Right lobe of liver (tissue), 6 donors: ENCODE measurements around the gene SLC6A16. TPM values are rescaled to one million over a fixed set of nuclear protein-coding genes. Genes with fewer than 3 reads are reported as not detected.
"Not testable (repeated sequence)": the region's sequence is repeated elsewhere in the genome, so short reads cannot be mapped to it uniquely, and the experiment has no call there.

Experiments used
- ATAC-seq, 4 donors: fragments of 200-7000 bp; cut with Tn5 transposase; one replicate each; pipeline ENCODE4 v1.9.1; 2020; ENCODE audit warnings: mild to moderate bottlenecking in 4 of 4, moderate library complexity in 4 of 4
- DNase-seq, 3 donors: peaks; one replicate each; pipeline ENCODE4 v3.0.0-alpha.2; 2020
- H3K27ac ChIP-seq, 3 donors: fragments of 200-600 bp; one replicate each; pipeline ENCODE4 v1.8.0; 2022
- H3K27me3 ChIP-seq, 2 donors: fragments of 200-600 bp; one replicate each; pipeline ENCODE4 v1.8.0; 2022
- H3K36me3 ChIP-seq, 4 donors: fragments of 200-600 bp; sonication (generic) in 1 of 4; one replicate each; pipeline versions ENCODE4 v1.5.1 to v1.8.0; 2017 to 2022; ENCODE audit warnings: control low read depth in 1 of 4
- H3K4me1 ChIP-seq, 4 donors: fragments of 200-600 bp; sonication (generic) in 1 of 4; one replicate each; pipeline versions ENCODE4 v1.5.1 to v1.8.0; 2017 to 2022; ENCODE audit warnings: control low read depth in 1 of 4
- H3K4me3 ChIP-seq, 3 donors: fragments of 200-600 bp; one replicate each; pipeline ENCODE4 v1.8.0; 2022
- H3K9me3 ChIP-seq, 4 donors: fragments of 200-600 bp; sonication (generic) in 1 of 4; one replicate each; pipeline versions ENCODE4 v1.5.1 to v1.8.0; 2017 to 2022; ENCODE audit warnings: control low read depth in 1 of 4
- CTCF ChIP-seq, 4 donors: fragments of 200-600 bp in 3 of 4; fragments of 450-650 bp in 1 of 4; IDR thresholded peaks; one replicate each; pipeline versions ENCODE4 v1.5.1 to v1.8.0; 2016 to 2022; ENCODE audit warnings: antibody characterized with exemption in 4 of 4, mild to moderate bottlenecking in 2 of 4
- POLR2A ChIP-seq: fragments of 450-650 bp; IDR thresholded peaks from one replicate; pipeline ENCODE4 v1.6.1; 2017; ENCODE audit warnings: antibody characterized with exemption, mild to moderate bottlenecking
- WGBS: methylation state at CpG from one replicate; pipeline ENCODE4 v1.1.6; 2018; ENCODE audit warnings: low coverage, low lambda C conversion rate; ENCODE audit not compliant: insufficient coverage; ENCODE audit errors: missing lambda C conversion rate; 5-methylcytosine and 5-hydroxymethylcytosine counted together
- intact Hi-C, 2 donors: fragments of 100-400 bp; cut with DNase I; formaldehyde crosslinking; loops; one replicate each; pipeline versions ENCODE4 v1.11.2 to v1.14.1; 2022
- total RNA-seq, 6 experiments: library from RNA; depleted of rRNA in 2 of 6; stranded (reverse); fragments of >200 nt in 2 of 6; fragmentation: NEBNext Ultra II Directional in 3 of 6; extraction: Animal tissue kit (Norgen Biotek cat#: 25700) in 3 of 6; gene quantifications; one replicate each; pipeline versions ENCODE4 v1.1.0 to v1.2.4, GENCODE V29; 2016 to 2023
- donor health status: DM: no; HTN: yes; CAD: no.
- donor health status: DM: no; HTN: no; CAD: no.
- donor health status: DM: no; HTN: no; CAD: no.
- donor health status: DM: no; HTN: yes; CAD: no.
- donor health status: DM: no; HTN: yes; CAD: no.

SLC6A16 gene
- total RNA-seq, 6 experiments from 2014 or later, result 0.25 to 4.6 (median 2.4) TPM

- Histone ChIP-seq H3K27me3 (no peaks in the 10 kb centered on the region), H3K27ac (no peak overlapping the region), H3K4me3 (no peak overlapping the region), H3K36me3 (no peaks in the 10 kb centered on the region), H3K9me3 (no peaks in the 10 kb centered on the region), H3K4me1 (no peaks in the 10 kb centered on the region)
- ATAC-seq (peak in 1 of 4 donors; percentile 40), DNase-seq (no peak)
- no CpG with 5 or more reads among the region's 5 CpGs for WGBS
- TF ChIP-seq CTCF (IDR thresholded peaks at IDR 0.05) (no peak), POLR2A (no peak)
- intact Hi-C loops, result no loop called here
Measured at GRCh38 chr19:49301866-49302252, 23.1 kb downstream of the SLC6A16 start.

GRCh38 chr19:49301165-49301865, 23.7 kb downstream of the SLC6A16 start:
- Histone ChIP-seq H3K27me3 (no peaks in the 10 kb centered on the region), H3K36me3 (no peaks in the 10 kb centered on the region), H3K27ac (no peak overlapping the region), H3K4me1 (no peaks in the 10 kb centered on the region), H3K4me3 (no peak overlapping the region), H3K9me3 (no peaks in the 10 kb centered on the region)
- 33% methylated on average over 3 of the region's 8 CpGs for WGBS
- peak; percentile 86 to 90 (median 88) for ATAC-seq
- TF ChIP-seq POLR2A (no peak), CTCF (IDR thresholded peaks at IDR 0.05) (peak; percentile 51 to 87 (median 77))
- intact Hi-C loops, result no loop called here
- peak; percentile 70 to 81 (median 75) for DNase-seq

GRCh38 chr19:49298653-49299052, 26.3 kb downstream of the SLC6A16 start:
- H3K27ac ChIP-seq, H3K9me3 ChIP-seq, H3K27me3 ChIP-seq, DNase-seq, ATAC-seq, H3K4me1 ChIP-seq, intact Hi-C loops, H3K4me3 ChIP-seq, H3K36me3 ChIP-seq: not testable (repeated sequence)
- WGBS, result 80% methylated on average over 2 of the region's 3 CpGs

GRCh38 chr19:49297403-49297802, 27.6 kb downstream of the SLC6A16 start:
- H3K4me1 ChIP-seq, result peaks cover 0 to 6% (median 0%) of the 10 kb centered on the region in 4 donors
- 85% methylated on average over 3 of the region's 3 CpGs for WGBS
- no peak overlapping the region for H3K4me3 ChIP-seq
- H3K9me3 ChIP-seq, result no peaks in the 10 kb centered on the region
- no peak for DNase-seq
- H3K36me3 ChIP-seq, result no peaks in the 10 kb centered on the region
- no peaks in the 10 kb centered on the region for H3K27me3 ChIP-seq
- ATAC-seq, result no peak
- no peak overlapping the region for H3K27ac ChIP-seq
- intact Hi-C loops, result no loop called here
- TF ChIP-seq CTCF (IDR thresholded peaks at IDR 0.05) (no peak), POLR2A (no peak)

DNA sequence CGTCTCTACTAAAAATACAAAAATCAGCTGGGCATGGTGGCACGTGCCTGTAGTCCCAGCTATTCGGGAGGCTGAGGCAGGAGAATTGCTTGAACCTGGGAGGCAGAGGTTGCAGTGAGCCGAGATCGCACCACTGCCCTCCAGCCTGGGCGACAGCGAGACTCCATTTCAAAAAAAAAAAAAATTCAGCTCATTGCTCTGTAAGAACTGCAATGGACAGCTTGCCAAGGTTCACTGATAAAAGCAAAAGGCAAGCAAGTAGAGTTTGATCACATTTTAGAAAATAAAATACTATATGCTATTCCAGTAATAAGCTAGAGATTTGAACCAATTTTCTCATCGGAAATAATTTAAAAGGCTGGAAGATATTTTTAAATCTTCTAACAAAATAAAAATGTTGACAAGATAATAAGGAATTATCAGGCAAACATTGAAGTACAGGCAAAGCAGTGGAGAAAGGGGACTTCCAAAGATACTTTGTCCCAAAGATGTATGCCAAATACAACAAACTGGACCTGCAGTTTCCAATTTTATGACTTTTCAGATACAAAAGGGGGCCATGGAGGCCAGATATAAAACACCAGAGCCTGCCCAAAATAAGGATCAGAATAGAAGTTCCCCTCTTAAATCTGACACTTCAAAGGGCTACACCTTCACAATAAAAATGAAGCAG, 29.6 kb downstream of the SLC6A16 start:
- WGBS, result 42% methylated on average over 8 of the region's 8 CpGs
- intact Hi-C loops, result no loop called here
- no peak for DNase-seq
- Histone ChIP-seq H3K4me1 (peaks cover 0 to 6% (median 0%) of the 10 kb centered on the region in 4 donors), H3K9me3 (no peaks in the 10 kb centered on the region), H3K27me3 (no peaks in the 10 kb centered on the region), H3K27ac (no peak overlapping the region), H3K4me3 (no peak overlapping the region), H3K36me3 (no peaks in the 10 kb centered on the region)
- no peak for TF ChIP-seq CTCF (IDR thresholded peaks at IDR 0.05)
- TF ChIP-seq POLR2A, result no peak
- peak in 3 of 4 donors; percentile 33 to 68 (median 60) for ATAC-seq
